Hepatocyte (in vitro differentiated cells): Measurements from ENCODE around the gene FAM193A. TPM values are rescaled to one million over a fixed set of nuclear protein-coding genes. Genes with fewer than 3 reads are reported as not detected.

Experiments used
- DNase-seq: peaks from one replicate; pipeline ENCODE4 v3.0.0-alpha.2; 2016; ENCODE audit warnings: low spot score
- H2AFZ ChIP-seq: fragments of 200-600 bp; sonication (generic); 2 replicates; pipeline ENCODE4 v1.6.0; 2016; ENCODE audit warnings: antibody characterized with exemption, mild to moderate bottlenecking
- H3K27ac ChIP-seq: fragments of 200-600 bp; sonication (generic); 2 replicates; pipeline ENCODE4 v1.5.1; 2016; ENCODE audit warnings: mild to moderate bottlenecking
- H3K27me3 ChIP-seq: fragments of 200-600 bp; sonication (generic); 2 replicates; pipeline ENCODE4 v1.6.1; 2016
- H3K36me3 ChIP-seq: fragments of 200-600 bp; sonication (generic); replicated peaks from 2 replicates; pipeline ENCODE4 v1.5.1; 2016; ENCODE audit warnings: low read depth; ENCODE audit not compliant: insufficient read depth
- H3K4me1 ChIP-seq: fragments of 200-600 bp; sonication (generic); 2 replicates; pipeline ENCODE4 v1.5.1; 2016; ENCODE audit warnings: mild to moderate bottlenecking, moderate library complexity; ENCODE audit not compliant: insufficient read depth
- H3K4me2 ChIP-seq: fragments of 200-600 bp; sonication (generic); 2 replicates; pipeline ENCODE4 v1.6.0; 2016
- H3K4me3 ChIP-seq: fragments of 200-600 bp; sonication (generic); 2 replicates; pipeline ENCODE4 v1.5.1; 2016; ENCODE audit warnings: mild to moderate bottlenecking
- H3K79me2 ChIP-seq: fragments of 200-600 bp; sonication (generic); 2 replicates; pipeline ENCODE4 v1.6.0; 2017; ENCODE audit warnings: mild to moderate bottlenecking
- H3K9me2 ChIP-seq: fragments of 200-600 bp; sonication (generic); replicated peaks from 2 replicates; pipeline ENCODE4 v1.6.0; 2017; ENCODE audit warnings: mild to moderate bottlenecking; ENCODE audit not compliant: insufficient read depth
- H3K9me3 ChIP-seq: fragments of 200-600 bp; sonication (generic); 2 replicates; pipeline ENCODE4 v1.5.1; 2016; ENCODE audit warnings: low read depth, mild to moderate bottlenecking
- H4K20me1 ChIP-seq: fragments of 200-600 bp; sonication (generic); 2 replicates; pipeline ENCODE4 v1.6.0; 2016; ENCODE audit warnings: mild to moderate bottlenecking; ENCODE audit not compliant: insufficient read depth, poor library complexity, severe bottlenecking
- CTCF ChIP-seq: fragments of 200-600 bp; sonication (generic); IDR thresholded peaks from 2 replicates; pipeline ENCODE4 v1.5.1; 2016; ENCODE audit warnings: antibody characterized with exemption, mild to moderate bottlenecking; ENCODE audit not compliant: poor library complexity
- EZH2 ChIP-seq: fragments of 200-600 bp; sonication (generic); IDR thresholded peaks from 2 replicates; pipeline ENCODE4 v1.6.1; 2016; ENCODE audit warnings: antibody characterized with exemption, mild to moderate bottlenecking, borderline replicate concordance
- EZH2phosphoT487 ChIP-seq: fragments of 200-600 bp; sonication (generic); IDR thresholded peaks from one replicate; pipeline ENCODE4 v1.6.1; 2018; ENCODE audit warnings: antibody characterized with exemption, mild to moderate bottlenecking, low read depth, moderate library complexity; ENCODE audit not compliant: unreplicated experiment, severe bottlenecking
- WGBS: methylation state at CpG from one replicate; pipeline ENCODE4 v1.1.6; 2016; ENCODE audit warnings: low lambda C conversion rate; ENCODE audit errors: missing lambda C conversion rate; 5-methylcytosine and 5-hydroxymethylcytosine counted together
- polyA plus RNA-seq: library from polyadenylated mRNA; unstranded; fragments of >200 nt; fragmentation: Nextera tagmentation; extraction: Ambion mirVana; gene quantifications from 2 replicates; pipeline ENCODE4 v1.2.1, GENCODE V29; 2016
- total RNA-seq: library from RNA; depleted of rRNA; stranded (reverse); fragments of >200 nt; gene quantifications from 2 replicates; pipeline ENCODE4 v1.2.3, GENCODE V29; 2014

FAM193A gene
- total and polyA plus RNA-seq, 2 experiments from 2014 or later = 11.4 to 15.8 TPM

DNA sequence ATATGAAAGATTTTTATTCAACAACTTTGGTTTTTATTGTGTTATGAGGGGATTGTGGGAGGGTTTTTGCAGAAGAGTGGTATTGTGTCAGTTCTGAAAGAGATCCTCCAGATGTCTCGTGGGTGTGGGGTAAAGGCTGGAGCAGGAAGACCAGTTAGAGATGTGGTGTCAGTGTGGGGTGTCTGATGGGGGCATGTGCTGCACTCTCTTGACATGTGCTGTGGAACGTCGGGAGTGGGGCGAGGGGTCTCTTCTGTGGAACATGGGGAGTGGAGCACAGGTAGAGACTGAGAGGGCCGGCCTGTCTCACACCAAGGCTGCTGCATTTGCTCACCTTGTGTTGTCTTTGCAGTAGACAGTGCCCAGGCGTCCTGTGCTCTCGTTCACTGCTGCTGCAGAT lies 37.6 kb downstream of the FAM193A start:
- peaks cover 100% of the 10 kb centered on the region for H3K79me2 ChIP-seq
- no peak for TF ChIP-seq EZH2phosphoT487
- TF ChIP-seq CTCF = no peak
- no peak for TF ChIP-seq EZH2

GRCh38 chr4:2574863-2575262 lies 38.4 kb downstream of the FAM193A start:
- Histone ChIP-seq H4K20me1 (peaks cover 83% of the 10 kb centered on the region), H3K27me3 (no peaks in the 10 kb centered on the region), H3K9me2 (no peaks in the 10 kb centered on the region), H3K79me2 (peaks cover 100% of the 10 kb centered on the region), H3K27ac (no peak overlapping the region), H2AFZ (no peak overlapping the region), H3K9me3 (no peaks in the 10 kb centered on the region), H3K36me3 (no peaks in the 10 kb centered on the region), H3K4me3 (no peak overlapping the region), H3K4me1 (no peaks in the 10 kb centered on the region), H3K4me2 (no peak overlapping the region)
- TF ChIP-seq EZH2phosphoT487 (no peak), EZH2 (no peak), CTCF (no peak)
- 97% methylated on average over 9 of the region's 9 CpGs for WGBS
- DNase-seq = no peak

More for the DNA sequence above, 37.6 kb downstream of the FAM193A start:
- H3K9me3 ChIP-seq = no peaks in the 10 kb centered on the region
- peaks cover 90% of the 10 kb centered on the region for H4K20me1 ChIP-seq
- no peak overlapping the region for H3K4me3 ChIP-seq
- H2AFZ ChIP-seq = no peak overlapping the region
- 92% methylated on average over 7 of the region's 7 CpGs for WGBS
- no peak overlapping the region for H3K4me2 ChIP-seq
- no peaks in the 10 kb centered on the region for H3K4me1 ChIP-seq
- DNase-seq = no peak
- H3K27me3 ChIP-seq = no peaks in the 10 kb centered on the region
- no peaks in the 10 kb centered on the region for H3K9me2 ChIP-seq
- H3K27ac ChIP-seq = no peak overlapping the region
- H3K36me3 ChIP-seq = no peaks in the 10 kb centered on the region

DNA sequence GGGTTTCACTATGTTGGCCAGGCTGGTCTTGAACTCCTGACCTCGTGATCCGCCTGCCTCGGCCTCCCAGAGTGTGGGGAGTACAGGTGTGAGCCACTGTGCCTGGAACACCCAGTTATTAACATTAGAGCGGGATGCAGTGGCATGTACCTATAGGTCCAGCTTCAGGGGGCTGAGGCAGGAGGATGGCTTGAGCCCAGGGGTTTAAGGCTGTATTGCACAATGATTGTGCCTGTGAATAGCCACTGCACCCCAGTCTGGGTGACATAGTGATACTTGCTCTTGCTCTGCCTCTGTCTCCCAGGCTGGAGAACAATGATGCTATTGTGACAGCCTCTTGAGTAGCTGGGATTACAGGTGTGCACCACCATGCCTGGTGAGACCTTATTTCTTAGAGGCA lies 39.8 kb downstream of the FAM193A start:
- Histone ChIP-seq H3K4me3 (no peak overlapping the region), H3K27me3 (no peaks in the 10 kb centered on the region), H3K36me3 (no peaks in the 10 kb centered on the region), H2AFZ (no peak overlapping the region), H3K9me2 (no peaks in the 10 kb centered on the region), H3K27ac (no peak overlapping the region), H3K4me2 (no peak overlapping the region), H3K79me2 (peaks cover 100% of the 10 kb centered on the region), H3K4me1 (no peaks in the 10 kb centered on the region), H4K20me1 (peaks cover 80% of the 10 kb centered on the region), H3K9me3 (no peaks in the 10 kb centered on the region)
- DNase-seq = no peak
- TF ChIP-seq EZH2phosphoT487 (no peak), CTCF (no peak), EZH2 (no peak)
- WGBS = 98% methylated on average over 4 of the region's 4 CpGs

GRCh38 chr4:2578106-2578505 lies 41.7 kb downstream of the FAM193A start:
- H3K4me2 ChIP-seq = no peak overlapping the region
- no peaks in the 10 kb centered on the region for H3K36me3 ChIP-seq
- no peaks in the 10 kb centered on the region for H3K27me3 ChIP-seq
- H4K20me1 ChIP-seq = peaks cover 77% of the 10 kb centered on the region
- TF ChIP-seq EZH2 (no peak), EZH2phosphoT487 (no peak), CTCF (no peak)
- WGBS = 96% methylated on average over 4 of the region's 4 CpGs
- H3K4me1 ChIP-seq = peaks cover 12% of the 10 kb centered on the region
- H2AFZ ChIP-seq = no peak overlapping the region
- H3K9me2 ChIP-seq = no peaks in the 10 kb centered on the region
- peaks cover 100% of the 10 kb centered on the region for H3K79me2 ChIP-seq
- DNase-seq = no peak
- H3K27ac ChIP-seq = no peak overlapping the region
- no peak overlapping the region for H3K4me3 ChIP-seq
- no peaks in the 10 kb centered on the region for H3K9me3 ChIP-seq
